ENCODE results near the gene DENND6A. TPM values are rescaled to one million over a fixed set of nuclear protein-coding genes. Genes with fewer than 3 reads are reported as not detected.

DENND6A gene
- total and polyA plus RNA-seq, 7 donors, result 4.5 to 11.3 (median 10.4) TPM

DNA sequence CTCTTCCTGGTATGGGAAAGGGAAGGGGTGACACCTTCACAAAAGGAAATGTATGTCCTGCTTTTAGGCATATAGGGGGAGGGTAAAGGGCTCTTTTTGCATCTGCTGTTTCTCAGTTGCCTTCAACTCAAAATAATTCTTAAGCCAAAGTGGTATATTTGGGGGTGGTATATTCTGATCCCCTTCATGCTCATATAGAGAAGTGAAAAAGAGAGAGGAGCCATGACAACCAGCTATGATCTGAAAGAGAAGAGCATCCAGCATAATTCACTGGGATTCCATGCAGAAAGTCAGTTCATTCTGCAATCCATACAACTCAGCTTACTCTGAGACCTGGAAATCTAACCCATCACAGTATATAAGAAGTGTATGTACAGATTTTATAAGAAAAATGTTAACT lies 22.3 kb downstream of the DENND6A start:
- Histone ChIP-seq H3K4me1 (no peaks in the 10 kb centered on the region), H3K36me3 (ENCODE audit: insufficient read depth in 1 of 2, low read depth in 1 of 2) (peaks cover 0 to 34% of the 10 kb centered on the region in 2 donors), H3K27ac (no peak overlapping the region), H3K4me3 (no peak overlapping the region), H3K9me3 (no peaks in the 10 kb centered on the region), H3K27me3 (ENCODE audit: insufficient read depth in 3 of 3, low read length in 2 of 3) (no peaks in the 10 kb centered on the region)
- DNase-seq (no peak), ATAC-seq (no peak)
- intact Hi-C loops (cut with DNase I), result no loop called here
- TF ChIP-seq, protein P1, sequence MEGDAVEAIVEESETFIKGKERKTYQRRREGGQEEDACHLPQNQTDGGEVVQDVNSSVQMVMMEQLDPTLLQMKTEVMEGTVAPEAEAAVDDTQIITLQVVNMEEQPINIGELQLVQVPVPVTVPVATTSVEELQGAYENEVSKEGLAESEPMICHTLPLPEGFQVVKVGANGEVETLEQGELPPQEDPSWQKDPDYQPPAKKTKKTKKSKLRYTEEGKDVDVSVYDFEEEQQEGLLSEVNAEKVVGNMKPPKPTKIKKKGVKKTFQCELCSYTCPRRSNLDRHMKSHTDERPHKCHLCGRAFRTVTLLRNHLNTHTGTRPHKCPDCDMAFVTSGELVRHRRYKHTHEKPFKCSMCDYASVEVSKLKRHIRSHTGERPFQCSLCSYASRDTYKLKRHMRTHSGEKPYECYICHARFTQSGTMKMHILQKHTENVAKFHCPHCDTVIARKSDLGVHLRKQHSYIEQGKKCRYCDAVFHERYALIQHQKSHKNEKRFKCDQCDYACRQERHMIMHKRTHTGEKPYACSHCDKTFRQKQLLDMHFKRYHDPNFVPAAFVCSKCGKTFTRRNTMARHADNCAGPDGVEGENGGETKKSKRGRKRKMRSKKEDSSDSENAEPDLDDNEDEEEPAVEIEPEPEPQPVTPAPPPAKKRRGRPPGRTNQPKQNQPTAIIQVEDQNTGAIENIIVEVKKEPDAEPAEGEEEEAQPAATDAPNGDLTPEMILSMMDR (IDR thresholded peaks at IDR 0.05), result no peak

DNA sequence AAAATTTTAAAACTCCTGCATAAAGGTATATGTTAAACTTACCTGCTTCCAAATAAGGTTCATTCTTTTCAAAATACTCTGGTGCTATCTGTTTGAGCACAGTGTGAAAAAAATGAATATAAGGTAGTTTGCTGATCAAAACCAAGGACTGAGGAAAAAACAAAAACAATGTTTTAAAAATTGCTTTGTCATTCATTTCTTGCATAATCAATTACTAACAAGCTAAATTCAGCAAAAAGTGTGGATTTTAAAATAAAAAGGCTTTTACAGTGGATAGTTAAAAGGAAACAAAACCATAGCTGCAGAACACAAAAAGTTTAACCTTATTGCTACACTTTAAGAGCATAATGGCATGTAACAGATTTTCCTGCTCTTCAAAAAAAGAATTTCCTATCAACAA lies 31.5 kb downstream of the DENND6A start:
- intact Hi-C loops (cut with DNase I), result no loop called here
- Histone ChIP-seq H3K27me3 (ENCODE audit: insufficient read depth in 3 of 3, low read length in 2 of 3) (no peaks in the 10 kb centered on the region), H3K36me3 (ENCODE audit: insufficient read depth in 1 of 2, low read depth in 1 of 2) (peaks cover 4 to 92% of the 10 kb centered on the region in 2 donors), H3K9me3 (no peaks in the 10 kb centered on the region), H3K4me3 (no peak overlapping the region), H3K27ac (no peak overlapping the region), H3K4me1 (no peaks in the 10 kb centered on the region)
- TF ChIP-seq, protein P1 (IDR thresholded peaks at IDR 0.05), result no peak
- ATAC-seq, result no peak
- DNase-seq, result no peak

DNA sequence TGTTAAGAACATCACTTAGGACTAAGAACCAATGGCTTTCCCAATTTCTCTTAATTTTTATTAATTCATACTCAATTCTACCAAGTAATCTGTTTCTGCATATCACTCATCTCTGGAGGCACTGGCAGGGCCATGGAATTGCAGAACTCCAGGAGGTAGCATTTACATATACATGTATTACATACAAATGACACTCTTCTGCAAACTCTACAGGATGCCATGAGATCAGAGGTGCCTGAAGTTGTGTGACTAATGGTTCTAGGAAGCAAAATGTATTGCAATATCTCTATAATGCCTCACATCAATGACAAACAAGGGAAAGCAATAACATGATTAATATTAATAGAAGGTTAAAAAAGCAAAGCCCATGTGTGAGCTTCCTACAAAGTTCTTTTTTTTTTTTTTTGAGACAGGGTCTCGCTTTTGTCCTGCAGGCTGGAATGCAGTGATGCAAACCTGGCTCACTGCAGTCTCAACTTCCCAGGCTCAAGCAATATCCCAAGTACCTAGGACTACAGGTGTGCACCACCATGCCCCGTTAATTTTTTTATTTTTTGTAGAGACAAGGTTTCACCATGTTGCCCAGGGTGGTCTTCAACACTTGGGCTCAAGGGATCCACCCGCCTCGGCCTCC lies 33.0 kb downstream of the DENND6A start:
- 95 to 98% (median 96%) methylated on average over 4 of the region's 4 CpGs for WGBS, 3 donors
- H3K9me3 ChIP-seq, result no peaks in the 10 kb centered on the region
- ATAC-seq (no peak), DNase-seq (no peak)
- peaks cover 4 to 95% of the 10 kb centered on the region in 2 donors for H3K36me3 ChIP-seq (ENCODE audit: insufficient read depth in 1 of 2, low read depth in 1 of 2)
- no peak overlapping the region for H3K4me3 ChIP-seq
- H3K4me1 ChIP-seq, result no peaks in the 10 kb centered on the region
- TF ChIP-seq, protein P1 (IDR thresholded peaks at IDR 0.05), result no peak
- no peak overlapping the region for H3K27ac ChIP-seq
- intact Hi-C loops (cut with DNase I), result loop anchor here in 1 of 2 donors (10.0 kb wide), 1 partner anchor 575 kb away; the partner anchor contains the start of gene ABHD6
- H3K27me3 ChIP-seq (ENCODE audit: insufficient read depth in 3 of 3, low read length in 2 of 3), result no peaks in the 10 kb centered on the region

DNA sequence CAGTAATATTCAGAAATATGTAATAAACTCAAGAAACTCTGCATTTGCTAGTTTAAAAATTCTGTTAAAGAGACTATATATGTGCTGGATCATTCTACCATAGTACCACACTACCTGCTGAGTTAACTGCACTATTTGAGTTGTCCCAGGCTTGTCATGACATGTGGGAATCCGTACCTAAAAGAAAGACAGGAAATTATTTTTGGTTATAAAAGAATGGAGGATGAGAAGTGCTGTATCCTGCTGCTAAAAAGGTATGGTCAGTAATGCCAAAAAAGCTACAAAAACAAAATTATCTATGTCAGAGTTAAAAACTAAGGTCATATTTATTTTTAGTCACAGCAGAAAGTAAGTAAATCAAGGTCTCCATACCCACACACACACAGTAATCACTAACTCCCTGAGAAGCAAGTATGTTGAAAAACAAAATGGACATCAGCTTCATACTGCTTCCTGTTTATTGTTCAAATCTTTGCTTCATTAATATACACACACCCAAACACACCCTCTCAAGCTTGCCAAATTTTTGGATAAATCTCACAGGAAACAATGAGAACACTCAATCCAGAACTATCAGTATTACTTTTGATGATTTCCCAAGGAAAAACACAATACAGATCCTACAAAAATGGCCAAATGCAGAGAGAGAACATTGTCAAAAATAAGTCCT lies 33.7 kb downstream of the DENND6A start:
- Histone ChIP-seq H3K36me3 (ENCODE audit: insufficient read depth in 1 of 2, low read depth in 1 of 2) (peaks cover 4 to 93% of the 10 kb centered on the region in 2 donors), H3K4me1 (no peaks in the 10 kb centered on the region), H3K9me3 (no peaks in the 10 kb centered on the region), H3K27me3 (ENCODE audit: insufficient read depth in 3 of 3, low read length in 2 of 3) (no peaks in the 10 kb centered on the region), H3K4me3 (no peak overlapping the region), H3K27ac (no peak overlapping the region)
- intact Hi-C loops (cut with DNase I), result loop anchor here in 1 of 2 donors (10.0 kb wide), 1 partner anchor 576 kb away; the partner anchor contains the start of gene ABHD6
- TF ChIP-seq, protein P1 (IDR thresholded peaks at IDR 0.05), result no peak
- ATAC-seq, result no peak
- no peak for DNase-seq
- 69 to 76% (median 75%) methylated on average over 1 of the region's 1 CpG for WGBS, 3 donors
